Fibroblast of lung (primary cell): ENCODE measurements around the gene POLR2L. TPM values are rescaled to one million over a fixed set of nuclear protein-coding genes. Genes with fewer than 3 reads are reported as not detected.
A peak's percentile ranks its signal among the peaks of the same experiment; 100 is the strongest.

Experiments
- DNase-seq, 2 donors: peaks; one replicate each; pipeline versions ENCODE4 v3.0.0 to v3.0.0-alpha.2; 2010; ENCODE audit warnings: low read depth in 2 of 2
- H2AFZ ChIP-seq: 2 replicates; pipeline ENCODE4 v1.5.1; 2012; ENCODE audit warnings: low read length, control low read depth, inconsistent platforms
- H3K27ac ChIP-seq: 2 replicates; pipeline ENCODE4 v1.5.1; 2011; ENCODE audit warnings: low read length, control low read depth; ENCODE audit not compliant: insufficient read depth
- H3K27me3 ChIP-seq: 2 replicates; pipeline ENCODE4 v1.5.1; 2011; ENCODE audit warnings: mild to moderate bottlenecking, low read length; ENCODE audit not compliant: control insufficient read depth, insufficient read depth
- H3K36me3 ChIP-seq: 2 replicates; pipeline ENCODE4 v1.5.1; 2011; ENCODE audit warnings: low read length; ENCODE audit not compliant: control insufficient read depth, insufficient read depth
- H3K4me1 ChIP-seq: 2 replicates; pipeline ENCODE4 v1.5.1; 2011; ENCODE audit warnings: low read length; ENCODE audit not compliant: control insufficient read depth, insufficient read depth; ENCODE audit errors: extremely low read depth
- H3K4me2 ChIP-seq: 2 replicates; pipeline ENCODE4 v1.5.1; 2011; ENCODE audit warnings: low read length, control low read depth; ENCODE audit not compliant: insufficient read depth; ENCODE audit errors: extremely low read depth
- H3K4me3 ChIP-seq, 4 experiments: fragments of 200-600 bp in 1 of 4; sonication (generic) in 1 of 4; replicated peaks in 1 of 4; 2 replicates each; pipeline ENCODE4 v1.5.1; 2011 to 2016; ENCODE audit warnings: low read length in 4 of 4, low read depth in 3 of 4, mild to moderate bottlenecking in 3 of 4, control low read depth in 2 of 4, inconsistent platforms in 1 of 4, mixed read lengths in 1 of 4; ENCODE audit not compliant: insufficient read depth in 1 of 4; ENCODE audit errors: control extremely low read depth in 1 of 4
- H3K79me2 ChIP-seq: 2 replicates; pipeline ENCODE4 v1.5.1; 2012; ENCODE audit warnings: mild to moderate bottlenecking, low read length, inconsistent platforms; ENCODE audit not compliant: control insufficient read depth, insufficient read depth
- H3K9ac ChIP-seq: 2 replicates; pipeline ENCODE4 v1.5.1; 2011; ENCODE audit warnings: mild to moderate bottlenecking, low read length, control low read depth; ENCODE audit not compliant: insufficient read depth
- H3K9me3 ChIP-seq: 2 replicates; pipeline ENCODE4 v1.5.1; 2012; ENCODE audit warnings: low read depth, low read length; ENCODE audit not compliant: control insufficient read depth, insufficient read depth
- H4K20me1 ChIP-seq: 2 replicates; pipeline ENCODE4 v1.5.1; 2011; ENCODE audit warnings: low read length; ENCODE audit not compliant: control insufficient read depth, insufficient read depth; ENCODE audit errors: extremely low read depth
- EZH2 ChIP-seq: IDR thresholded peaks from 2 replicates; pipeline ENCODE4 v1.5.1; 2012; ENCODE audit warnings: low read length, control low read depth, mild to moderate bottlenecking; ENCODE audit errors: missing control alignments
- polyA plus RNA-seq, 2 donors: library from polyadenylated mRNA; depleted of rRNA in 1 of 2; stranded (reverse) in 1 of 2; unstranded in 1 of 2; fragments of >200 nt; gene quantifications; 2 replicates each; pipeline ENCODE4 v1.2.1, GENCODE V29; 2011 to 2012; ENCODE audit warnings: missing spikeins in 1 of 2
- total RNA-seq: library from RNA; depleted of rRNA; stranded (reverse); fragments of >200 nt; gene quantifications from 2 replicates; pipeline ENCODE4 v1.2.1, GENCODE V29; 2014
- TF ChIP-seq, protein P1 (sequence below), 2 donors: IDR thresholded peaks in 1 of 2; conservative IDR thresholded peaks in 1 of 2; 1 replicate in 1 of 2; 2 replicates in 1 of 2; pipeline ENCODE4 v1.5.1; 2011 to 2012; ENCODE audit warnings: low read length in 2 of 2, control low read depth in 1 of 2, inconsistent platforms in 1 of 2, low read depth in 1 of 2, mild to moderate bottlenecking in 1 of 2

The POLR2L gene
- total and polyA plus RNA-seq, 2 donors (not counting 1 experiment from before 2014, with no cell fraction given): 181 to 196 TPM

DNA sequence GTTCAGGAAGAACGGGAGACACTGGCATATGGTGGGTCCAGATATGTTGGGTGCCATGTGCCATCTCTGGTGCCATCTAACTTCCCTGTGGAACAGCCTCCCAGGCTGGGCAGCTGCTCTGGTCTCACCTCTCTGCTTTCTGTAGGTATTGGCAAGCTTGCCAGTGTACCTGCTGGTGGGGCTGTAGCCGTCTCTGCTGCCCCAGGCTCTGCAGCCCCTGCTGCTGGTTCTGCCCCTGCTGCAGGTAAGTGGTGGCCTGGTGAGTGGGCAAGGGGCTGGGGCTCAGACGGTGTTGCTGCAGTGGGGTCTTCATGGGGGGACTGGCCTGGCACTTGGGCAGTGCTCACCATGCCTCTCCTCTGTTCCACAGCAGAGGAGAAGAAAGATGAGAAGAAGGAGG, 29.9 kb downstream of the POLR2L start:
- Histone ChIP-seq H3K36me3 (peaks cover 24% of the 10 kb centered on the region), H4K20me1 (no peaks in the 10 kb centered on the region), H3K9me3 (no peaks in the 10 kb centered on the region), H3K27me3 (no peaks in the 10 kb centered on the region), H2AFZ (no peak overlapping the region), H3K9ac (no peak overlapping the region), H3K4me2 (no peak overlapping the region), H3K27ac (no peak overlapping the region), H3K79me2 (peaks cover 38% of the 10 kb centered on the region), H3K4me3 (no peak overlapping the region), H3K4me1 (peaks cover 11% of the 10 kb centered on the region)
- DNase-seq: no peak
- TF ChIP-seq EZH2: no peak
- TF ChIP-seq, protein P1, sequence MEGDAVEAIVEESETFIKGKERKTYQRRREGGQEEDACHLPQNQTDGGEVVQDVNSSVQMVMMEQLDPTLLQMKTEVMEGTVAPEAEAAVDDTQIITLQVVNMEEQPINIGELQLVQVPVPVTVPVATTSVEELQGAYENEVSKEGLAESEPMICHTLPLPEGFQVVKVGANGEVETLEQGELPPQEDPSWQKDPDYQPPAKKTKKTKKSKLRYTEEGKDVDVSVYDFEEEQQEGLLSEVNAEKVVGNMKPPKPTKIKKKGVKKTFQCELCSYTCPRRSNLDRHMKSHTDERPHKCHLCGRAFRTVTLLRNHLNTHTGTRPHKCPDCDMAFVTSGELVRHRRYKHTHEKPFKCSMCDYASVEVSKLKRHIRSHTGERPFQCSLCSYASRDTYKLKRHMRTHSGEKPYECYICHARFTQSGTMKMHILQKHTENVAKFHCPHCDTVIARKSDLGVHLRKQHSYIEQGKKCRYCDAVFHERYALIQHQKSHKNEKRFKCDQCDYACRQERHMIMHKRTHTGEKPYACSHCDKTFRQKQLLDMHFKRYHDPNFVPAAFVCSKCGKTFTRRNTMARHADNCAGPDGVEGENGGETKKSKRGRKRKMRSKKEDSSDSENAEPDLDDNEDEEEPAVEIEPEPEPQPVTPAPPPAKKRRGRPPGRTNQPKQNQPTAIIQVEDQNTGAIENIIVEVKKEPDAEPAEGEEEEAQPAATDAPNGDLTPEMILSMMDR (conservative IDR thresholded peaks at IDR 0.05 in 1 of 2, IDR thresholded peaks at IDR 0.05 in 1 of 2; ENCODE audit: low read depth in 1 of 2, low read length in 2 of 2): no peak

DNA sequence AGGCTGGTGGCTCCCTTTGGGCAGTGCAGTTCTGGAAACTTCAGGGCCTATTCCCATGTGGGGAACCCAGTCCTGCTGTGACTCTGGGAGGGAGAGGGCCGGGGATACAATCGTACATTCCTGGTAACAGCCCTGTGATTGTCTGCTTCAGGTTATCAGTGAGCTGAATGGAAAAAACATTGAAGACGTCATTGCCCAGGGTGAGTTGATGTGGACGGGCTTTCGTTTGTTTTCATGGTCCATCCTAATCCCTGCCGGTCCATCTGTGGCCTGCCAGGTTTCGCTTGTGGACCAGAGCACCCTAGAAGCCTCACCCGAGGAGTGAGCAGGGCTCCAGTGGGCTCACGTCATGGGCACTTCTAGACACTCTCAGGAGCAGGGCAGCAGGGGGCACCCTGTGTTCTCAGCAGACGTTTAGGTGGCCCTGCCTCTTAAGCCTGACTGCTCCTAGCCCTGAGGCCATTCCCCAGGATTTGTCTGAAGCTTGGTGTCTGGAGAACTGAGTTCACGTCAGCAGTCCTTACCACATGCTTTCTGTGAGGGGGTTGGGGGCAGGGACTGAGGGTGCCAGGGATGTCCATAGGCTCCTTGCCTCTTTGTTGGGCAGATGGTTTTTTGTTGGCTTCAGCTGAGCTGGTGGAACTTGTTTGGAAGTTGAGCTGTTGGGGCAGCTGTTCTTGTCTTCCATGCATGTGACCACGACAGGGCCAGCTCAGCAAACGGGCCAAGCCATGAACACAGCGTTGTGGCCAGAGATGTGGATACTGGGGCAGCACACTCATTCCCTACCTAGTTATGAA, 30.7 kb downstream of the POLR2L start:
- peak overlapping the region; percentile 96 for H3K27ac ChIP-seq

DNA sequence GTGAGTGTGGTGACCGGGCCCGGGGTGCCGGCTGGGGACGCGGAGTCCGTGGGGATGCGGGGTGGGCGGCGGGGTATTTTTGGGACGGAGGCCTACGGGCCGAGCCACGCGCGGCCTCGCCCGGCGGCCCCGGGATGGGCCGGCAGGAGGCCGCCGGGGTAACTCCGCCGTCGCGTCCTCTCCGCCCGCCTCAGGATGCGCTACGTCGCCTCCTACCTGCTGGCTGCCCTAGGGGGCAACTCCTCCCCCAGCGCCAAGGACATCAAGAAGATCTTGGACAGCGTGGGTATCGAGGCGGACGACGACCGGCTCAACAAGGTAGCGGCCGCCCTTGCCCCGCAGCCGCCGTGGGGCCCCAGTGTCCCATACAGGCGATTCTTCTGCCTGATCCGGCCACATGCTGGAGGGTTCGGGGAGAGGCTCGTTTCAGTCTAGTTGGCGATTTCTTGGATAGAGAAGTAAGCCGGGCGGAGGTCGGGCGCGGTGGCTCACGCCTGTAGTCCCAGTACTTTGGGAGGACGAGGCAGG, 32.2 kb downstream of the POLR2L start:
- Histone ChIP-seq H3K36me3 (peaks cover 24% of the 10 kb centered on the region), H3K79me2 (peaks cover 38% of the 10 kb centered on the region), H4K20me1 (no peaks in the 10 kb centered on the region), H3K4me1 (peaks cover 11% of the 10 kb centered on the region), H3K4me3 (peak overlapping the region; percentile 70 to 98 (median 86)), H3K4me2 (peak overlapping the region; percentile 89), H3K9me3 (no peaks in the 10 kb centered on the region), H3K9ac (peak overlapping the region; percentile 99), H3K27ac (peak overlapping the region; percentile 96), H2AFZ (no peak overlapping the region), H3K27me3 (no peaks in the 10 kb centered on the region)
- DNase-seq: no peak
- TF ChIP-seq EZH2: no peak
- TF ChIP-seq, protein P1 (conservative IDR thresholded peaks at IDR 0.05 in 1 of 2, IDR thresholded peaks at IDR 0.05 in 1 of 2; ENCODE audit: low read depth in 1 of 2, low read length in 2 of 2): no peak

More for the DNA sequence above, 30.7 kb downstream of the POLR2L start:
- Histone ChIP-seq H3K4me2 (peak overlapping the region; percentile 89), H3K36me3 (peaks cover 24% of the 10 kb centered on the region), H3K9ac (peak overlapping the region; percentile 13), H3K4me3 (peak overlapping the region; percentile 70 to 98 (median 86)), H3K9me3 (no peaks in the 10 kb centered on the region), H4K20me1 (no peaks in the 10 kb centered on the region), H3K4me1 (peaks cover 11% of the 10 kb centered on the region), H3K79me2 (peaks cover 38% of the 10 kb centered on the region), H3K27me3 (no peaks in the 10 kb centered on the region), H2AFZ (no peak overlapping the region)
- no peak for TF ChIP-seq EZH2
- TF ChIP-seq, protein P1 (conservative IDR thresholded peaks at IDR 0.05 in 1 of 2, IDR thresholded peaks at IDR 0.05 in 1 of 2; ENCODE audit: low read depth in 1 of 2, low read length in 2 of 2): no peak
- no peak for DNase-seq
